SK-N-SH (cell line): ENCODE measurements around the gene NR2F1-AS1.

Experiments
- CTCF ChIP-seq: fragments of 200-600 bp; sonication (generic); IDR thresholded peaks from 2 replicates; pipeline ENCODE4 v1.6.1; 2017; ENCODE audit warnings: antibody characterized with exemption, mild to moderate bottlenecking, moderate library complexity
- ELF1 ChIP-seq: IDR thresholded peaks from 2 replicates; pipeline ENCODE4 v1.4.0; 2012
- EP300 ChIP-seq, 2 experiments: IDR thresholded peaks; 2 replicates each; pipeline versions ENCODE4 v1.4.0 to v1.6.1; 2012; ENCODE audit warnings: borderline replicate concordance in 1 of 2, low read depth in 1 of 2, low read length in 1 of 2
- EZH2phosphoT487 ChIP-seq: fragments of 200-600 bp; sonication (generic); IDR thresholded peaks from 2 replicates; pipeline ENCODE4 v1.6.1; 2017; ENCODE audit warnings: low read depth, mixed run types, mild to moderate bottlenecking, antibody characterized with exemption, moderate library complexity, borderline replicate concordance
- MAX ChIP-seq: IDR thresholded peaks from 2 replicates; pipeline ENCODE4 v1.4.0; 2012; ENCODE audit warnings: low read depth
- NFIC ChIP-seq: IDR thresholded peaks from 2 replicates; pipeline ENCODE4 v1.4.0; 2012; ENCODE audit warnings: borderline replicate concordance
- RAD21 ChIP-seq: IDR thresholded peaks from 2 replicates; pipeline ENCODE4 v1.6.1; 2012; ENCODE audit warnings: mild to moderate bottlenecking, low read length
- REST ChIP-seq: IDR thresholded peaks from 2 replicates; pipeline ENCODE4 v1.6.1; 2012; ENCODE audit warnings: mild to moderate bottlenecking, low read depth, low read length, moderate library complexity
- RFX5 ChIP-seq: IDR thresholded peaks from 2 replicates; pipeline ENCODE4 v1.6.1; 2012; ENCODE audit warnings: mild to moderate bottlenecking, improper control_type of control experiment, low read length
- RXRA ChIP-seq: IDR thresholded peaks from 2 replicates; pipeline ENCODE4 v1.4.0; 2012; ENCODE audit warnings: low read depth, mild to moderate bottlenecking, borderline replicate concordance
- TCF12 ChIP-seq: IDR thresholded peaks from 2 replicates; pipeline ENCODE4 v1.4.0; 2012
- TEAD4 ChIP-seq: IDR thresholded peaks from 2 replicates; pipeline ENCODE4 v1.4.0; 2012; ENCODE audit warnings: mild to moderate bottlenecking, borderline replicate concordance; ENCODE audit not compliant: insufficient read depth
- USF2 ChIP-seq: fragments of 150-350 bp; IDR thresholded peaks from 2 replicates; pipeline ENCODE4 v1.6.1; 2017; ENCODE audit warnings: antibody characterized with exemption, low read length, low read depth, borderline replicate concordance
- YY1 ChIP-seq: IDR thresholded peaks from 2 replicates; pipeline ENCODE4 v1.4.0; 2012; ENCODE audit warnings: low read depth, mild to moderate bottlenecking

- TF ChIP-seq ELF1 (no peak), CTCF (no peak), EP300 (IDR thresholded peaks at IDR 0.05; ENCODE audit: borderline replicate concordance in 1 of 2, low read depth in 1 of 2, low read length in 1 of 2) (no peak), TCF12 (peak; percentile 35; the same call in 1 of the 2 replicates), USF2 (no peak), EZH2phosphoT487 (no peak), TEAD4 (no peak), REST (no peak), MAX (no peak), RXRA (no peak), NFIC (no peak; the same call in 1 of the 2 replicates), YY1 (no peak), RAD21 (no peak), RFX5 (no peak)
Measured at GRCh38 chr5:93395971-93396379, 185.0 kb downstream of the NR2F1-AS1 start.
